IPS-18c (cell line): ENCODE measurements around the gene SMYD3.

Experiments
- H3K4me3 ChIP-seq: 2 replicates; pipeline ENCODE4 v1.7.0; 2013; ENCODE audit warnings: low read depth, mild to moderate bottlenecking, low read length, moderate library complexity; ENCODE audit not compliant: insufficient read depth
- H3K9me3 ChIP-seq: one replicate; pipeline ENCODE4 v1.6.1; 2013; ENCODE audit warnings: mild to moderate bottlenecking, low read length, moderate library complexity; ENCODE audit not compliant: control insufficient read depth, insufficient read depth

The SMYD3 gene

GRCh38 chr1:245933431-245934045, 573.5 kb downstream of the SMYD3 start:
- Histone ChIP-seq H3K9me3 (no peaks in the 10 kb centered on the region), H3K4me3 (no peak overlapping the region)

DNA sequence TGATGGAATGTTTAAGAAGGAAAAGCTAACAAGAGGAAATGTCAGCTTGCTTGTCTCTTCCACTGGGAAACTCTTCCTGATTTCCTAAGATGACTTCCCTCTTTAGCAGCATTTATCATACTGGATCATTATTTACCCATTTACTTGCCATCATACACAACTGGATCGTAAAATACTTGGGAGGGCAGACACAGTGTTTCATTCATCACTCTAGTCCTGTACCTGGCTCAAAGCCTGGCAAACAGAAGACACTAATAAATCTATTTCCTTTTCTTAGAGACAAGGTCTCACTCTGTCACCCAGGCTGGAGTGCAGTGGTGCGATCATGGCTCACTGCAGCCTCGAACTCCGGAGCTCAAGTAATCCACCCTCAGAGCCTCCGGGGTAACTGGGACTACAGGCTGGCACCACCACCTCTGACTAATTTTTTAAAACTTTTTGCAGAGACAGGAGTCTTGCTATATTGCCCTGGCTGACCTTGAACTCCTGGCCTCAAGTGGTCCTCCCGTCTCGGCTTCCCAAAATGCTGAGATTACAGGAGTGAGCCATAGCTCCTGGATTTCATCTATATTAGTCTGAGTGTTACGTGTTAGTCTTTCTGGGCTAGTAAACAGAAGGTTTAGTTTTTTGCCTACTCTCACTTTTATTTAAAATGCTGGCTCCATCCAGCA, 574.6 kb downstream of the SMYD3 start:
- Histone ChIP-seq H3K9me3 (no peaks in the 10 kb centered on the region), H3K4me3 (no peak overlapping the region)

- H3K4me3 ChIP-seq, result no peak overlapping the region
- no peaks in the 10 kb centered on the region for H3K9me3 ChIP-seq
These were observed 575.6 kb downstream of the SMYD3 start for GRCh38 chr1:245931450-245931849.

- no peak overlapping the region for H3K4me3 ChIP-seq
- H3K9me3 ChIP-seq, result no peaks in the 10 kb centered on the region
These were observed 577.9 kb downstream of the SMYD3 start for GRCh38 chr1:245929224-245929623.

- no peak overlapping the region for H3K4me3 ChIP-seq
These were observed 580.2 kb downstream of the SMYD3 start for GRCh38 chr1:245926888-245927287.

DNA sequence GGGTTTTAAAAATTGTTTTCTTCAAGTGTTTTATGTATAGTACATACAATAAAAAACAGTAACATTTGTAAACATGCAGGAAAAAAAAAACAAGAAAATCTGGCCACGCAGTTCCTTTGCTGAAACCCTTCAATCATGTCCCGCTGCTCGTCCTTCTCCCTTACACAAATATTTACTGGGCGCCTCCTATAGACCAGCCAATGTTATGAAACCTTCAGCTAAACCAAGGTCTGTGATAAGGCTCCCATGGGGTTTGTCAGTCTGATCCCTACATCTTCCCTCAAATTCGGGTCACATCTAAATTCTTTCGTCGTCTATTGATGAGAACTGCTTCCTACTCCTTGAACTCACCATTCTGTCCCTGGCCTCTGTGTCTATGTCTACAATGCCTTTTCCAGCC, 583.9 kb downstream of the SMYD3 start:
- Histone ChIP-seq H3K4me3 (no peak overlapping the region), H3K9me3 (no peaks in the 10 kb centered on the region)

More at GRCh38 chr1:245926888-245927287, 580.2 kb downstream of the SMYD3 start:
- no peaks in the 10 kb centered on the region for H3K9me3 ChIP-seq

DNA sequence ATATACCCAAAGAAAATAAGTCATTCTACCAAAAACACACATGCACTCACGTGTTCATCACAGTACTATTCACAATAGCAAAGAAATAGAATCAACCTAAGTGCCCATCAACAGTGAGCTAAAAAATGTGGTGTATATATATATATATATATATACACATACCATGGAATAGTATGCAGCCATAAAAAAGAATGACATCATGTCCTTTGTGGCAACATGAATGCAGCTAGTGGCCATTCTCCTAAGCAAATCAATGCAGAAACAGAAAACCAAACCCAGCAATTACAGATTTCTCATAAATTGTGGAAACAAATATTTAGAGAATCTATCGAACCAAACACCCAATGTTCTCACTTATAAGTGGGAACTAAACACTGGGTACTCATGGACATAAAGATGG, 585.7 kb downstream of the SMYD3 start:
- Histone ChIP-seq H3K4me3 (no peak overlapping the region), H3K9me3 (no peaks in the 10 kb centered on the region)

GRCh38 chr1:245917403-245917802, 589.7 kb downstream of the SMYD3 start:
- H3K4me3 ChIP-seq, result no peak overlapping the region
- H3K9me3 ChIP-seq, result no peaks in the 10 kb centered on the region

- H3K4me3 ChIP-seq, result no peak overlapping the region
- H3K9me3 ChIP-seq, result no peaks in the 10 kb centered on the region
These were observed 591.2 kb downstream of the SMYD3 start for GRCh38 chr1:245915841-245916240.

- Histone ChIP-seq H3K4me3 (no peak overlapping the region), H3K9me3 (no peaks in the 10 kb centered on the region)
These were observed 591.7 kb downstream of the SMYD3 start for GRCh38 chr1:245915406-245915805.

GRCh38 chr1:245908543-245908942, 598.5 kb downstream of the SMYD3 start:
- peaks cover 4% of the 10 kb centered on the region for H3K9me3 ChIP-seq
- no peak overlapping the region for H3K4me3 ChIP-seq

- Histone ChIP-seq H3K9me3 (peaks cover 8% of the 10 kb centered on the region), H3K4me3 (no peak overlapping the region)
These were observed 600.9 kb downstream of the SMYD3 start for GRCh38 chr1:245906207-245906606.

GRCh38 chr1:245903851-245904250, 603.2 kb downstream of the SMYD3 start:
- Histone ChIP-seq H3K4me3 (no peak overlapping the region), H3K9me3 (peaks cover 8% of the 10 kb centered on the region)

DNA sequence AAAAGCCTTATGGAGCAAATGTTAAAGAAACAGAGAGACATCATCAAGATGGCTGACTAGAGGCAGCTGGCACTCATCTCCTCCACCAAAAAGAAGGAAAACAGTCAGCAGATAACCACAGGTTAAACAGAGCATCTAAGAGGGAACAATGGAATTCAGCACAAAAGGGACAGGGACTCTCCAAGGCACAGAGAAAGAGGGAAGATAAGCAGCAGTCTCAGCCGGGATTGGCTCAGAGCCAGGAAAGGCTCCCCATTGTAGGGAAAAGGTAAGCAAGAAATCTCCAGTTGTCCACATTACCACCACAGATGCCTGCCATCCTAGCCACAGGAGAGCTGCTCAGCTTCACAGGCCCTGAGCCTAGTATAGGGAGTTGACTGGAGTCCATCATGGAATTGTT, 605.5 kb downstream of the SMYD3 start:
- Histone ChIP-seq H3K9me3 (peaks cover 8% of the 10 kb centered on the region), H3K4me3 (no peak overlapping the region)

DNA sequence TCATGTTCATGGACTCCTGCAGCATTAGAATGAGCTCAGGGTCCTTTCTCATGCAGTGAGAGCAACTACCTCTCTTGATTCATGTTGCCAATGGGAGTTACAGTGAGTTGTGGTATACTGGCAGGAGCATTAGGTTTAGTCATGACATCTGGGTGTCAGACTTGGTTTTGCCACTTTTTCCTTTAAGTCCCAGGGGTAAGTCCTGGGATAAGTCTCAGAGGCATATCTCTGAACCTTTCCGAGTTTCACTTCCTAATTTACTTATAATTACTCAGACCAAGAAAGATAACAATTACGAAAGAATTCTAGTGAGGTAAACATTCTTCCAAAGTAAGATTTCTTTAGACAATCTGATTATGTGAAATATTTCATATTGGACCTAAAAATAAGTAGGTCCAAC, 606.0 kb downstream of the SMYD3 start:
- no peak overlapping the region for H3K4me3 ChIP-seq

GRCh38 chr1:245898581-245898980, 608.5 kb downstream of the SMYD3 start:
- H3K9me3 ChIP-seq, result peaks cover 3% of the 10 kb centered on the region
- H3K4me3 ChIP-seq, result no peak overlapping the region

More for the DNA sequence above, 606.0 kb downstream of the SMYD3 start:
- H3K9me3 ChIP-seq, result peaks cover 8% of the 10 kb centered on the region

DNA sequence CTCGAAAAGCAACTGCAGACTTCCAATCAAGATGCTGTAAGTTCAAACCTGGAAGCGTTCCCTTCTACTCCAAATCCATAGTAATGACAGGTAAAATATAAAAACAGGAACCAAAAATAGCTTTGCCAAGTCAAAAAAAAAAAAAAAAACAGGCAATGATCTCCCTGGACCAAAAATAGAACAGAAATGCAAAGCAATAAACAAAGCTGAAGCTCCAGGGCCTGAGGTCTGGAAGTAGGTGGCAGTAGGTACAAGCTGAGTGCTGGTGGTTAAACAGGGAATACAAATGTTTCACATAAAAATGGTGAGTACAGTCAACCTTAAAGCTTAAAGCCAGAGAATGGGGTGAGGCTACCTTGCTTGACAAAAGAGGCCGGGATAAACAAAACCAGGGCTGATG, 610.8 kb downstream of the SMYD3 start:
- H3K4me3 ChIP-seq, result no peak overlapping the region
- no peaks in the 10 kb centered on the region for H3K9me3 ChIP-seq

DNA sequence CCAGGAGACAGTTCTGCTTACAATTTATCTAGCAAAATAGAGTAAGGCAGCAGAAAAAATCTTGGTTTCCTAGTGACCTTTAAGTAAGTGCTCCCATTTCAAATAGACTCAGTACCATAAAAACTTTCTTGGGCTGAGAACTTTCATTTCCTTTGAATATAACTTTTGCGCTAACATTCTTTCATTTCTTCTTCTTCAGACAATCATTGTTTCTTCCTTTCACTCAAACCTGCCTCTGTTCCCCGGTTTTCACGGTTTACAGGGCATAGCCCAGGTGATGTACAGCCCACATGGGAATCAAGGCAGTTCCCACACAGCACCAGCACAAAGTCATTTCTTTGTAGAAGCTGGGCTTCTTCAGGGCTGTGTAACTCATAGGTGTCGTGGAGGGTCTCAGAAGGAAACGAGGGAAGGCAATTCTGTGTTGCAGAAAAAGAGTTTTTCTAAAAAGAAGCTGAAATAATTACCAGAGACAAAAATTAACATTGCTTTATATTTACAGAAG, 611.6 kb downstream of the SMYD3 start:
- no peaks in the 10 kb centered on the region for H3K9me3 ChIP-seq
- no peak overlapping the region for H3K4me3 ChIP-seq
